Left forelimb (tissue), 1 donor: ENCODE measurements around the gene OR1L4.

ENCODE experiments used
- DNase-seq: peaks from one replicate; pipeline ENCODE4 v3.0.0-alpha.2; 2018; ENCODE audit warnings: low spot score

The OR1L4 gene, protein sequence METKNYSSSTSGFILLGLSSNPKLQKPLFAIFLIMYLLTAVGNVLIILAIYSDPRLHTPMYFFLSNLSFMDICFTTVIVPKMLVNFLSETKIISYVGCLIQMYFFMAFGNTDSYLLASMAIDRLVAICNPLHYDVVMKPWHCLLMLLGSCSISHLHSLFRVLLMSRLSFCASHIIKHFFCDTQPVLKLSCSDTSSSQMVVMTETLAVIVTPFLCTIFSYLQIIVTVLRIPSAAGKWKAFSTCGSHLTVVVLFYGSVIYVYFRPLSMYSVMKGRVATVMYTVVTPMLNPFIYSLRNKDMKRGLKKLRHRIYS

DNA sequence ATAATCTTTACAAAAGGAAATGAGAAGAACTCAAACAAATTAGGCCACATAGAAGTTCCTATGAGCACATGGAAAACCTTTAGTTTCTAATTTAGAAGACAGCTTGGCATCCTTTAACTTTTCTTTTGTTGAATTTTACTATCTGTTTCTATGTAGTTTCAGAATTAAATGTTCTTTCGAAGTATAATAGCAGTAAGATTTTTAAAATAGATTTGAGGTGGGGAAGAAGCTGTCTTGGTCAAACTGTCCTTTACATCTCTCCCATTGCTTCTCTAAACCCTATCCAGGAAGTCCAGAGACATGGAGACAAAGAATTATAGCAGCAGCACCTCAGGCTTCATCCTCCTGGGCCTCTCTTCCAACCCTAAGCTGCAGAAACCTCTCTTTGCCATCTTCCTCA lies at the start of gene OR1L4:
Gene OR1L4 (plus strand): TSS at position 301 of the 400 bp plus-strand sequence. CDS start 0 bp downstream, at position 301.
- no peak for DNase-seq

DNA sequence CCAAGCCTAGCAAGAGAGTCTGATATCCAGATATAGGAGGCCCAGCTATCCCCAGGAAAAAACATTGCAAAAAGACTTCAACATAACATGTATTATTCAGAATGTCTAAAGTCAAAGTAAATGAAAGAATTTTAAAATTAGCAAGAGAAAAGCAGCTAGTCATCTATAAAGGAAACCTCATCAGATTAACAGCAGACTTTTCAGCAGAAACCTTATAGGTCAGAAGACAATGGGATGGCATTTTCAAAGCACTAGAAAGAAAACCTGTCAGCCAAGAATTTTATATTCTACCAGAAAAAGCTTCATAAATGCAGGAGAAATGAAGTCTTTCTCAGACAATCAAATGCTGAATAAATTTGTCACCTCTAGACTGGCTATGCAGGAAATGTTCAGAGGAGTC lies 38.9 kb upstream of the OR1L4 start:
- DNase-seq, result no peak

DNA sequence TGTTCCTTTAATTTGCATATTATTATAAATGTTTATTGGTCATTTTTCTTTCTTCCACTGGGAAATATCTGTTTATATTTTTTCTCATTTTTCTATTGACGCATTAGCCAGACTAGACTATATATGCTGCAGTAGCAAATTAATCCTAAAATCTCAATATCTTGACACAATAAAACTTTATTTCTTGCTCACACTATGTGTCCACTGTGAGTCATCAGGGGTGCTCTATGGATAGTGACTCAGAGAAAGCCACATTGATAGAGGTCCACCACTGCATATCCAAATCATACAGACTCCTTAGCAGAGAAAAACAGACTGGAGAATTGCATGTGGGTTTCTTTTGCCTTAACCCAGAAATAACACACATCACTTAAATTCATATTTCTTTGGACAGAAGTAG lies 28.1 kb upstream of the OR1L4 start:
- DNase-seq, result no peak

DNA sequence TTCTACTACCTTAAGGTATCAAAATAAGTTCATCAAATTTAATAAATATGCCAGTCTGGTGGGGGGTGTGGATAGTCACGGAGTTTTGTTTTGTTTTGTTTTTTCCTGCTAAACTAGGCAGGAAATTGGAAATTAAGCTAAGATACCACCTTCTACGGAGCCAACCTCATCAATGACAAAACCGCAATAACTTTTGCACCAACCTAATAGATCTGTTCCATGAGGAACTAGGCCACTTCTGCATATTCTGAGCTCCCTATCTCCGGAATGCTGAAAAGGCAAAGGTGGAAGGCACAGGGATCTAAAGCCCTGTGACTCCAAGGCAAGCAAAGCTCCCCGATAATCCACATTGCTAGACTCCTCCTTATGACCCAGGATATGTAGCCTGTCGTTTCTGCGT lies 5.8 kb upstream of the OR1L4 start:
- DNase-seq, result no peak

DNA sequence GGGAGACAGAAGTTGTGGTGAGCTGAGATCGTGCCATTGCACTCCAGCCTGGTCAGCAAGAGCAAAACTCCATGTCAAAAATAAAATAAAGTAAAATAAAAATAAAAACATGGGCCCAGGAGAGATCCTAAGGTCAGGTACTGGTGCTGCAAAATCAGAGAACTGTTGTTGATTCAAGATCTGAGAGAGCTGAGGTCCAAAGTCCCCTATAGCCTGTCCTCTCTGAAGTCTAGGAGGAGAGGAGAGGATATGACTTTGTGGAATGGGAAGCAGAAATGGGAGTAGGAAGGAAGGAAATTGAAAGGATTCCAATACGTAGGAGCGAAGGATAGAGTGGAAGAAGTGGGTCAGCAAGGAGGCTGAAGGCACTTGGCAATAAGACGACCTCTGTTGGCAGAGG lies 4.6 kb upstream of the OR1L4 start:
- no peak for DNase-seq

DNA sequence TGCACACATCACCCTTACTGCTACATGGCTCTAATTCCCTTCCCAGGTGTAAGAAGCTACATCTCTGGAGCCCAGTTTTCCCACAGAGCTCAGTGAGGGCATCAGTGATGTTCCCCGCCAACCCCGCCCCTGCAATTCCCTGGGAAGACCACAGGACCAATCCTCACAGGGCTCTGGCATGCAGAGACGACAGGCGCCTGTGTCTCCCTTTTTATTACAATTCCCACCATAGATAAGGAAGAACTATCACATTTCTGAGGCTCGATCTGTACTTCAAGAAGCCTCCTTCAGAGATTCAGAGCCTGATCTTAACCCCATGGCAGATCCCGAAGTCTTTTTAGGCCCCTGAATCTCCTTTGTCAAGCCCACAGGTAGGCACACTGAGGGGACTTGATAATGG lies 18.2 kb downstream of the OR1L4 start, which contains the start of gene OR1L6:
Gene OR1L6 (plus strand): TSS at position 301 of the 400 bp plus-strand sequence. CDS start 7,545 bp downstream, outside the sequence.
- DNase-seq, result no peak

DNA sequence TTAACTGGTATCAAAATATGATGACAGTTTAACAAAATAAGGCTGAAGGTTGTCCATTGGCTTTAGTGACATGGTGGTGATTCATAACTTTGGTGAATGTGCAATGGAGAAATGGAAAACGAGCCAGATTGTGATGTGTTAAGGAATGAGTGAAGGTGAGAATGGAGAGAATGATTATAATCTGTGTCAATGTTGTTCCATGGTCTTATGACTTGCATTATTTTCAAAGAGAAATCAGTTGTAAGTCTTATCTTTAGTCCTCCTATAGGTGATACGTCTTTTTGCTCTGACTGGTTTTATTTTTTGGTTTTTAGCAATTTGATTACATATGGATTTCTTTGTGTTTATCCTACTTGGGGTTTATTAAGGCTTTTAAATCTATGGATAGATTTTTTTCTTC lies 31.0 kb downstream of the OR1L4 start:
- DNase-seq, result no peak

DNA sequence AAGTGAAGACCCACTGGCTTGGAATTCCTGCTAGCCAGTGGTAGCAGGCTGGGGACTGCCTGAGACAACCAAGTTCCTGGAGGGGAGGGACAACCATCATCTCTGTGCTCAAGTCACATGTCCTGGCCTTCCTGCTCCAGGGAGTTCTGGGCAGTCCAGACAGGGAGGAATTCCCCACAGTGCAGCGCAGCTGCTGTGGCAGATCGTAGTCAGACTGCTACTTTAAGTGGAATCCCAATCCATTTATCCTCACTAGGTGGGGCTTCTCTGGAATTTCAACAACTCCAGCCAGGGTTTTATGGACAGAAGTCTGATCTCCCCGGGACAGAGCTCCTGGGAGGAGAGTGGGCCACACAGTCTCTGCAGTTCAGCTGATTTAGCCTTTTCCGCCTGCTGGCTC lies 44.0 kb downstream of the OR1L4 start:
- DNase-seq, result no peak
